NCI-H510A treated with DMSO at 0.1 percent for 48 hours (cell line): ENCODE measurements around the gene PSMB10.
A peak's percentile ranks its signal among the peaks of the same experiment; 100 is the strongest.
"Not testable (repeated sequence)": the region's sequence is repeated elsewhere in the genome, so short reads cannot be mapped to it uniquely, and the experiment has no call there.

Experiments
- DNase-seq: peaks from one replicate; lab custom pipeline; 2025; lab: John Stamatoyannopoulos, UW

The PSMB10 gene

GRCh38 chr16:67936124-67936879 is at the start of gene PSMB10:
PSMB10 (minus strand) TSS chr16:67936850; CDS start chr16:67936749, 101 bp downstream.
- no peak for DNase-seq

- DNase-seq: no peak
These were observed 45.5 kb upstream of the PSMB10 start for GRCh38 chr16:67982011-67982696.

GRCh38 chr16:67979955-67980678 is 43.5 kb upstream of the PSMB10 start, which contains the start of gene DPEP3:
DPEP3 (minus strand) TSS chr16:67980499; CDS start chr16:67980380, 119 bp downstream.
- no peak for DNase-seq

GRCh38 chr16:67977469-67978227 is 41.0 kb upstream of the PSMB10 start:
- no peak for DNase-seq

- no peak for DNase-seq
These were observed 40.4 kb upstream of the PSMB10 start for GRCh38 chr16:67977005-67977404.

- no peak for DNase-seq
These were observed 39.6 kb upstream of the PSMB10 start for GRCh38 chr16:67976205-67976604.

- DNase-seq: no peak
These were observed 38.9 kb upstream of the PSMB10 start for GRCh38 chr16:67975321-67976105.

GRCh38 chr16:67972285-67972684 is 35.6 kb upstream of the PSMB10 start:
- DNase-seq: not testable (repeated sequence)

- DNase-seq: no peak
These were observed 34.5 kb upstream of the PSMB10 start for GRCh38 chr16:67971111-67971510.

- DNase-seq: no peak
These were observed 32.8 kb upstream of the PSMB10 start for GRCh38 chr16:67969254-67970039.

- no peak for DNase-seq
These were observed 32.0 kb upstream of the PSMB10 start, which contains the start of gene SLC12A4 for GRCh38 chr16:67968400-67969253. SLC12A4 (minus strand) TSS chr16:67968637; CDS start chr16:67968553, 84 bp downstream.

- DNase-seq: no peak
These were observed 31.3 kb upstream of the PSMB10 start for GRCh38 chr16:67967958-67968399.

GRCh38 chr16:67967183-67967957 is 30.7 kb upstream of the PSMB10 start:
- DNase-seq: peak; percentile 21

- DNase-seq: no peak
These were observed 30.0 kb upstream of the PSMB10 start for GRCh38 chr16:67966549-67967182.

GRCh38 chr16:67965668-67966548 is 29.3 kb upstream of the PSMB10 start:
- DNase-seq: no peak

GRCh38 chr16:67964477-67965131 is 28.0 kb upstream of the PSMB10 start:
- no peak for DNase-seq
